ENCODE results near the gene C19orf18. TPM values are rescaled to one million over a fixed set of nuclear protein-coding genes. Genes with fewer than 3 reads are reported as not detected.

The C19orf18 gene
- total and polyA plus RNA-seq, 8 donors = 2.1 to 4.0 (median 3.2) TPM; not detected in 5

Other genes starting within 250 kb of the C19orf18 start
- 10 to 100 TPM in 3 of 5 donors, 1 to 10 TPM in 1, under 1 TPM in 1; 0.58 to 33.3 (median 13.0) TPM for gene ZNF671, start 246.9 kb downstream of the C19orf18 start, total RNA-seq
- gene ZNF671, start 246.9 kb downstream of the C19orf18 start, polyA plus RNA-seq = 1 to 10 TPM in 2 of 3 donors, under 1 TPM in 1; 0.75 to 3.4 (median 1.2) TPM
- 10 to 100 TPM; 11.1 to 72.0 (median 27.7) TPM for gene ZNF776, start 227.7 kb downstream of the C19orf18 start, total RNA-seq
- gene ZNF776, start 227.7 kb downstream of the C19orf18 start, polyA plus RNA-seq = 1 to 10 TPM; 1.9 to 4.4 (median 2.9) TPM
- gene ZNF586, start 204.9 kb downstream of the C19orf18 start, total RNA-seq = 10 to 100 TPM in 2 of 5 donors, 1 to 10 TPM in 2, not detected in 1; 7.5 to 46.4 (median 13.0) TPM
- 1 to 10 TPM; 5.5 to 7.2 (median 5.7) TPM for gene ZNF586, start 204.9 kb downstream of the C19orf18 start, polyA plus RNA-seq
- 10 to 100 TPM; 17.7 to 84.4 (median 69.4) TPM for gene ZNF552, start 159.6 kb downstream of the C19orf18 start, total RNA-seq
- 10 to 100 TPM in 2 of 3 donors, 1 to 10 TPM in 1; 9.6 to 15.5 (median 11.8) TPM for gene ZNF552, start 159.6 kb downstream of the C19orf18 start, polyA plus RNA-seq
- 10 to 100 TPM in 4 of 5 donors, not detected in 1; 10.4 to 60.6 (median 18.4) TPM for gene ZNF587B, start 144.2 kb downstream of the C19orf18 start, total RNA-seq
- gene ZNF587B, start 144.2 kb downstream of the C19orf18 start, polyA plus RNA-seq = 1 to 10 TPM; 3.0 to 5.2 (median 3.4) TPM
- 10 to 100 TPM; 18.0 to 52.7 (median 26.4) TPM for gene ZNF587, start 124.7 kb downstream of the C19orf18 start, total RNA-seq
- 10 to 100 TPM in 1 of 3 donors, 1 to 10 TPM in 2; 2.7 to 14.5 (median 4.4) TPM for gene ZNF587, start 124.7 kb downstream of the C19orf18 start, polyA plus RNA-seq
- gene ZNF814, start 85.5 kb downstream of the C19orf18 start, total RNA-seq = 10 to 100 TPM in 3 of 5 donors, 1 to 10 TPM in 1, under 1 TPM in 1; 0.45 to 31.0 (median 10.3) TPM
- 1 to 10 TPM; 1.5 to 6.2 (median 3.8) TPM for gene ZNF814, start 85.5 kb downstream of the C19orf18 start, polyA plus RNA-seq
- 10 to 100 TPM; 18.3 to 38.8 (median 28.1) TPM for gene ZNF417, start 57.9 kb downstream of the C19orf18 start, total RNA-seq
- gene ZNF417, start 57.9 kb downstream of the C19orf18 start, polyA plus RNA-seq = 1 to 10 TPM; 1.2 to 3.4 (median 1.5) TPM
- gene ZNF418, start 39.1 kb downstream of the C19orf18 start, total RNA-seq = 10 to 100 TPM in 4 of 5 donors, not detected in 1; 12.5 to 55.4 (median 32.7) TPM
- 1 to 10 TPM; 1.1 to 4.5 (median 3.2) TPM for gene ZNF418, start 39.1 kb downstream of the C19orf18 start, polyA plus RNA-seq
- gene ZNF256, start 26.8 kb downstream of the C19orf18 start, total RNA-seq = 10 to 100 TPM in 1 of 5 donors, 1 to 10 TPM in 1, under 1 TPM in 1, not detected in 2; 0.89 to 15.4 (median 2.5) TPM
- gene ZNF256, start 26.8 kb downstream of the C19orf18 start, polyA plus RNA-seq = 1 to 10 TPM; 1.4 to 3.5 (median 1.8) TPM
- 10 to 100 TPM in 3 of 5 donors, 1 to 10 TPM in 2; 5.8 to 35.2 (median 18.0) TPM for gene ZNF606, start 28.3 kb upstream of the C19orf18 start, total RNA-seq
- gene ZNF606, start 28.3 kb upstream of the C19orf18 start, polyA plus RNA-seq = 1 to 10 TPM; 1.2 to 6.3 (median 5.2) TPM
- under 1 TPM in 1 of 5 donors, not detected in 4; 0.92 TPM for gene ZSCAN1, start 59.5 kb upstream of the C19orf18 start, total RNA-seq
- gene ZSCAN1, start 59.5 kb upstream of the C19orf18 start, polyA plus RNA-seq = under 1 TPM in 2 of 3 donors, not detected in 1; 0.20 to 0.44 TPM
- 10 to 100 TPM in 1 of 5 donors, 1 to 10 TPM in 3, not detected in 1; 3.5 to 16.3 (median 7.6) TPM for gene ZNF135, start 84.7 kb upstream of the C19orf18 start, total RNA-seq
- gene ZNF135, start 84.7 kb upstream of the C19orf18 start, polyA plus RNA-seq = 1 to 10 TPM; 1.6 to 4.9 (median 2.7) TPM
- gene ZSCAN18, start 123.7 kb upstream of the C19orf18 start, total RNA-seq = 100 to 1,000 TPM in 1 of 5 donors, 10 to 100 TPM in 4; 27.0 to 327 (median 60.6) TPM
- gene ZSCAN18, start 123.7 kb upstream of the C19orf18 start, polyA plus RNA-seq = 10 to 100 TPM; 15.5 to 50.3 (median 35.4) TPM
- gene ZNF329, start 176.3 kb upstream of the C19orf18 start, total RNA-seq = 10 to 100 TPM in 1 of 5 donors, 1 to 10 TPM in 3, under 1 TPM in 1; 0.58 to 18.2 (median 4.9) TPM
- gene ZNF329, start 176.3 kb upstream of the C19orf18 start, polyA plus RNA-seq = 1 to 10 TPM; 3.3 to 3.9 (median 3.4) TPM
- gene ZNF274, start 208.5 kb upstream of the C19orf18 start, total RNA-seq = 10 to 100 TPM in 4 of 5 donors, 1 to 10 TPM in 1; 6.2 to 46.9 (median 28.6) TPM
- 10 to 100 TPM in 2 of 3 donors, 1 to 10 TPM in 1; 5.9 to 16.1 (median 12.2) TPM for gene ZNF274, start 208.5 kb upstream of the C19orf18 start, polyA plus RNA-seq